Activated naive CD8-positive, alpha-beta T cell treated with anti-CD3 and anti-CD28 coated beads, Interleukin-2, amount 50 U/mL, for 16 hours (primary cell): Measurements from ENCODE around the gene TBC1D8.
"Not testable (repeated sequence)": the region's sequence is repeated elsewhere in the genome, so short reads cannot be mapped to it uniquely, and the experiment has no call there.

Source experiments
- DNase-seq: peaks from one replicate; pipeline ENCODE4 v3.0.0-alpha.2; 2020; ENCODE audit warnings: low read depth, low spot score

TBC1D8 gene

GRCh38 chr2:101064868-101065549 is 86.2 kb downstream of the TBC1D8 start:
- DNase-seq = no peak

DNA sequence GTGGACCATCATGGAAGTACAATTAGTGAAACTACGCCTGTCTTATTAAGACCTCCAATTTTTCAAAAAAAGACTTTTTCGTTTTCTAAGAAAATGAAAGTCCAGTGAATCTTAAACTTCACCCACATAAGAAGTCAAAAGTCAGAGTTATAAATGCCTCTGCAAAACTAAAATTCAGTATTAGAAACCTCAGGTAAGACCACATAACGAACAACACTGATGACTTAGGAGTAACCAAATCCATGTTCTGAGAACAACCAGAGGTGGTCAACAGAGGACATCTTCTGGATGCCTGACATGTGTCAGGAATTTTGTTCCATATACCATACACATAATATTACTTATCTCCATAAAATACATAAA is 86.7 kb downstream of the TBC1D8 start:
- no peak for DNase-seq

DNA sequence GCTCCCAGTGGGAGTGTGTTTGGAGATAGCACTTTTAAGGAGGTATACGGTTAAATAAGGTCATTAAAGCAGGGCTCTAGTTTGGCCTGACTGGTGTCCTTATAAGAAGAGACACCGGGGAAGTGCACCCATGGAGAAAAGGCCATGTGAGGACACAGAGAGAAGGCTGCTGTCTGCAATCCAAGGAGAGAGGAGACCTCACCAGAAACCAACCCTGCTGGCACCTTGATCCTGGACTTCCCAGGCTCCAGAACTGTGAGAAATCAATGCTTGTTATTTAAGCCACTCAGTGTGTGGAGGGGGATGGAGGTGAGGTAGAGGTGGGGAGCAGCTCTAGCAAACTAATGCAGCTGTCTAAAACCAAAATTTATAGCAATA is 87.1 kb downstream of the TBC1D8 start:
- DNase-seq = no peak

DNA sequence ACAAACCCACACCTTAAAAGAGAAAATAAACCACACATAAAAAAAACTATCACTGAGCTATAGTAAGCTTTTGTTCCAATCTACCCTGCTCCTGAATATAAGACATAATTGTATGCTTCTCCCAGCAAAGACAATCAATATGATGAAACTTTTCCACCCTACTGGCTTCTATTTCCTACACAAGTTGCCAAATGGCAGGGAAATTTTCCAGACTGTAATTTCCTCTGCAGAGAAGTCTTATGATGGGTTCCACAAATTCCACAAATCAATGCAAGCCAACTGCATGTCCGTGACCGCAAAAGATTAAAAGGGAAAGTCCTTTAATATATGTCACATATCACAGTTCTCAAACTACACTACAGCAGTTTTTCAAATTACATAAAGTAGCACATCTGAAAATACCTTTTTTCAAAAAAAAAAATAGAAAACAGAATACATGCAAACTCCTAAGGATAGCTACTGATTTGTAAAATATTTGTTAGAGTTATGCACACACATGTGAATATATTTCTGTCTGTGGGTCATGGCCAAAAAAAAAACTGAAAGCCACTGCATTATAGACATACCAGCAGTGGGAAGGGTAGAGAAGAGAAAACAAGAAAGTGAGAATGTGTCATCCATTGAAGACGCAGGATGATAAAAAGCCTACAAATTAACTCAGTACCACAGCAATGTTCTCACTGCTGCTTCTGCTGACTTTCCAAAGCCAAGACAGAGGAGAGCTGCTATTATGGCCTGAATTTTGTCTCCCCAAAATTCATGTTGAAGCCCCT is 87.6 kb downstream of the TBC1D8 start:
- no peak for DNase-seq

GRCh38 chr2:101058386-101058785 is 92.8 kb downstream of the TBC1D8 start:
- DNase-seq = no peak

- no peak for DNase-seq
Observed at GRCh38 chr2:101057051-101057933, 93.9 kb downstream of the TBC1D8 start.

- no peak for DNase-seq
Observed at GRCh38 chr2:101053117-101053516, 98.1 kb downstream of the TBC1D8 start.

- DNase-seq = no peak
Observed at GRCh38 chr2:101052147-101052546, 99.0 kb downstream of the TBC1D8 start.

DNA sequence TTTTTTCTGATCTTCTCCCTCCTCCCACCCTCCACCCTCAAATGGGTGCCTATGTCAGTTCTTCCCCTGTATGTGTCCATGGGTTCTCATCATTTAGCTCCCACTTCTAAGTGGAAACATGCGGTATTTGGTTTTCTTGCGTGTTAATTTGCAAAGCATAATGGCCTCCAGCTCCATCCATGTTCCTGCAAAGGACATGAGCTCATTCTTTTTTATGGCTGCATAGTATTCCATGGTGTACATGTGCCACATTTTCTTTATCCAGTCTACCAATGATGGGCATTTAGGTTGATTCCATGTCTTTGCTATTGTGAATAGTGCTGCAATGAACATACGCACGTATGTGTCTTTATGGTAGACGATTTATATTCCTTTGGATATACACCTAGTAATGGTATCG is 100.3 kb downstream of the TBC1D8 start:
- DNase-seq = not testable (repeated sequence)

- DNase-seq = no peak
Observed at GRCh38 chr2:101048756-101049155, 102.4 kb downstream of the TBC1D8 start.

GRCh38 chr2:101047774-101048173 is 103.4 kb downstream of the TBC1D8 start:
- no peak for DNase-seq

- DNase-seq = no peak
Observed at GRCh38 chr2:101047075-101047766, 104.0 kb downstream of the TBC1D8 start.

- no peak for DNase-seq
Observed at GRCh38 chr2:101045330-101045729, 105.9 kb downstream of the TBC1D8 start.

- no peak for DNase-seq
Observed at GRCh38 chr2:101041413-101041812, 109.8 kb downstream of the TBC1D8 start.

DNA sequence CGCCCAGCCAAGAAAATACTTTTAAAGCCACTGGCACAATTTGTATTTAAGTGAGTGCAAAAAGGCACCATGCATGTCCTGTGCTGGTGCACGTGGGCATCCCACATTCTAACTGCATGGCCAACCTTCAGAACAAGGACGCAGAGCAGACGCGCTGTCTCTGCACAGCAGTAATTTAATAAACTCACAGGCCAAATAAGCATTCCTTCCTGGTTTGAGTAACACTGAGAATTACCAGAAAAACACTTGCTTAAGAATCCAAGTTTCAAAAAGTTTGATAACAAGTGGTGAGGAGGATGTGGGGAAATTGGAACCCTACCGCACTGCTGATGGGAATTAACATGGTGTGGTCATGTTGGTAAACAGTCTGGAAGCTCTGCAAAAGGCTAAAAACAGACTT is 110.4 kb downstream of the TBC1D8 start:
- DNase-seq = no peak

GRCh38 chr2:101040072-101040471 is 111.1 kb downstream of the TBC1D8 start:
- DNase-seq = no peak

- DNase-seq = no peak
Observed at GRCh38 chr2:101038455-101039255, 112.5 kb downstream of the TBC1D8 start.

DNA sequence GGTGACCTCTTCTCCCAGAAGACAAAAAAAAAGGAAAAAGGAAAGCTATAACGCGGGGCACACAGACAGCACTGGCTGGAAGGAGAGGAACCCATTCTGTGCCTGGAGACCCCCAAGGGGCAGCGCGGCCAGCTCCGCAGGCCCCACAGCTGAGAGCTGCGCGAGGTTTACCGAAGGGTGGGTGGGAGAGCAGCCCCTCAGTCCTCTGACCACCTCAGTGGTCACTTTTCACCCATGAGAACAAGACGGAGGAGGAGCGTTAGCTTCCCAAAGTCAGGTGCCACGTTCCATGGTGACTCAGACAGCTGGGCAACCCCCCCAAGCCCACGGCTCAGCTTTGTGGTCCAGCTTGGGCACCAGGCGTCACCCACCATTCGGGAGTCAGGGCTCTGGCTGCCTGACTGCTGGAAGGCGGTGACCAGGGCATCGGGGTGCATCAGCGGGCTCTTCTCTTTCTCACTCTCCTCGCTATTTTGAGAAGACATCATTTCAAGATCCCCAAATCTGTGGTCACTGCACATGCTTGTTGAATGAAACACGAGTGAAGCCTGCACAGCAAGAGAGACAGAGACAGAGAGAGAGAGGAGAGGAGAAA is 113.9 kb downstream of the TBC1D8 start:
- no peak for DNase-seq

GRCh38 chr2:101036562-101036961 is 114.6 kb downstream of the TBC1D8 start:
- DNase-seq = no peak

DNA sequence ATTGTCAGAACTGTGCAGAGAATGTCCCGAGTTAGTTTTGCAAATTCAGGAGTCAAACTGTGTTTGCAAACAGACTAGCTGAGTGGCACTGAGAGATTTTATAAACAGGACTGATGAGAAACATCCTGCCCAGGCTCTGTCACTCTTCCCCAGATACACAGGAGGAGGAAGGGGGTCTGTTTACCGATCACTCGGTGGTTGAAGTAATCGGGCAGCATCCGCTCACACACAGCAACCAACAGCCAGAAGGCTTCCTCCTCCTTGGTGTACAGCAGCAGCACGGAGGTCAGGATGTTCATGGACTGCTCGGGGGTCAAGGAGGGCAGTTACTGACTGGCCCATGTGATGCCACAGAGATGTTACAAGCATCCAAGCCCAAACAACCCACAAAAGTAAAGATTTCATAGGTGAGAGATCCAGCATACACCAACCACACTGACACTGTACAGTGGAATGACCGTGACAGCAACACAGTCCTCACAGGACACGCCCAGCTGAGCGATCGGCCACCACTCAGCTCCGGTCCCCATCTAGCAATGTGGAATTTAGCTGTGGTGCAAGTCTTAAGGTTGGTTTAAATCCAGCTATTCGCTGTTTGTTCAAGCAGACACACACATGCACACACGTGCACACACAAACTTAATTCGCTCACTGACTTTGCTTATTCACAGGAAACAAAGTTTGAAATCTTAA is 119.0 kb downstream of the TBC1D8 start:
- DNase-seq = no peak
